CD1c-positive myeloid dendritic cell (primary cell): Measurements from ENCODE around the gene UBP1.
"Not testable (repeated sequence)": the region's sequence is repeated elsewhere in the genome, so short reads cannot be mapped to it uniquely, and the experiment has no call there.

ENCODE experiments used
- DNase-seq: peaks from one replicate; pipeline ENCODE4 v3.0.0-alpha.2; 2016; ENCODE audit errors: extremely low spot score

Gene UBP1

DNA sequence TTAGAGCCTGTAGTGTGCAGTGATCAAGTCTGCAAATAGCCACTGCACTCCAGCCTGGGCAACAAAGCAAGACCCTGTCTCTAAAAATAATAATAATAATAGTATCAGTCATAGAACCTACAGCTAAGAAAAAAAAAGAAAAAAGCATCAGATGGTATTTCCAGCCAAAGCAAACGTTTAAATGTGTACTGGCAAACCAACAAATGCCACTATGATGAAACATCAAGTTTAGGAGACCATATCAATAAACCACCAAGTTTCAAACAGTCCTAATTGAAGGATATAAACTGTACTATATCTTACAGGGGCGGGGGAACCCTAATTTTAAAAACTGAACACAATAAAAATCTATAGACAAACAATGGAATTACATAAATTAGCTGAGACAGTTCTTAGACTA is 6.4 kb downstream of the UBP1 start:
- no peak for DNase-seq

DNA sequence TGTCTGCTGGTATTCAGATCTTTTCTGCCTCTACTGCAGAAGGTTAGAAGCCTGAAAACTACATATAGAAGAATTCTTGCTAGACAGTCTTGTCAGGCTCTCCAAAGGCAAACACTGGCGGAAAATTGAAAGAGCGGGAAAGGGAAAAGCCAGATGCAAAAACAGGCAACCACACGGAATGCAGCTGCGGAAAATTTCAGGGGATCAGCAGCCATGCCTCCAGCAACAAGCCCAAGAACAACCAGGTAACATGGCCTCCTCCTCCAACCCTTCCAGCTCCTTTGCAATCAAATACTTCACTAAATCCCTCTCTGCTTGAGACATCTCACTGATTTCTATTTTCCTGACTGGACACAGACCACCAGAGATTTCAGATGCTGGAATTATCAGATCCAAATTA is 9.6 kb downstream of the UBP1 start:
- DNase-seq = no peak

DNA sequence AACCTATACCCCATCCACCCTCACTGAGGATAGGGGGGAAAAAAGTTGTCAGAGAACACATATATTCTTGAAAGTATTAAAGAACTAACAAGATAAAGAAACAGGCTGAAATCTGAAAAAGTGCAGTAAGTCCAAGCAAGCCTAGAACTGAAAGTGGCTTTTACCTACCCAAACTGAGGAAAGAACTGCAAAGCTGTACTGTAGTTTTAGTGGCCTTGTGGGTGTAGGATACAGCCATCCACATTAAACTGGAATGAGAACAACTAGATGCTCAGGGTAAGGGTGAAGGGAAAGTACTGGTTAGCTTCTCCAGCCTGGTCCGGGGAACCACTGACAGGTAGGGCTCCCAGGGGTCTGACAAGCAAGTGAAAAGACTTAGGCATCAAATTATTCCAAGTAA is 10.1 kb downstream of the UBP1 start:
- no peak for DNase-seq

DNA sequence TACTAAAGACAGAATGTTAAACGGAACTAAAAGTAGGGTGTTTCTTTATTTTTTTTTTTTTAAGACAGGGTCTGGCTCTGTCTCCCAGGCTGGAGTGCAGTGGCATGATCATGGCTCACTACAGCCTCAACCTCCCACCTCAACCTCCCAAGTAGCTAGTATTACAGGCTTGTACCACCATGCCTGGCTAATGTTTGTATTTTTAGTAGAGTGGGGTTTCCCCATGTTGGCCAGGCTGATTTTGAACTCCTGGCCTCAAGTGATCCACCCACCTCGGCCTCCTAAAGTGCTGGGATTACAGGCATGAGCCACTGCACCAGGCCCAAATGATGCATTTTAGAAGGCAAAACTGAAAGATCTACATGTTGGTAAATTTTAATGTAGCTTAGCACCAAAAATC is 10.9 kb downstream of the UBP1 start:
- DNase-seq = not testable (repeated sequence)

DNA sequence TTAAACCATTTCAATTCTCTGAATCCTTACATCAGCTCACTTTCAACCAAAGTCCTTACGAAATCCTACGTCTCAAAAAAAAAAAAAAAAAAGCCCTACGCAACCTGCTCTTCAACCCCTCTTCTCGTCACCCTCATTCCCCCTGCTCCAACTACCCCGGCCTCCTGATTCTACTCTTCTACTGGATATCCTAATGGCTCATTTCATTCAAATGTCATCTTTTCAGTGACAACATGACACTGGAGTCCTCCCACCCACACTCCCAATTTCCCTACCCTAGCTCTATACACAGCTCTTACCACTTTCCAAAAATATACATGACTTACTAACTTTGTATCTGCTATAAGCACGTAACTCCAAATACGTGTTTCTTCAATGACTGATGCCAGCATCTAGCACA is 11.5 kb downstream of the UBP1 start:
- peak; percentile 47 for DNase-seq

DNA sequence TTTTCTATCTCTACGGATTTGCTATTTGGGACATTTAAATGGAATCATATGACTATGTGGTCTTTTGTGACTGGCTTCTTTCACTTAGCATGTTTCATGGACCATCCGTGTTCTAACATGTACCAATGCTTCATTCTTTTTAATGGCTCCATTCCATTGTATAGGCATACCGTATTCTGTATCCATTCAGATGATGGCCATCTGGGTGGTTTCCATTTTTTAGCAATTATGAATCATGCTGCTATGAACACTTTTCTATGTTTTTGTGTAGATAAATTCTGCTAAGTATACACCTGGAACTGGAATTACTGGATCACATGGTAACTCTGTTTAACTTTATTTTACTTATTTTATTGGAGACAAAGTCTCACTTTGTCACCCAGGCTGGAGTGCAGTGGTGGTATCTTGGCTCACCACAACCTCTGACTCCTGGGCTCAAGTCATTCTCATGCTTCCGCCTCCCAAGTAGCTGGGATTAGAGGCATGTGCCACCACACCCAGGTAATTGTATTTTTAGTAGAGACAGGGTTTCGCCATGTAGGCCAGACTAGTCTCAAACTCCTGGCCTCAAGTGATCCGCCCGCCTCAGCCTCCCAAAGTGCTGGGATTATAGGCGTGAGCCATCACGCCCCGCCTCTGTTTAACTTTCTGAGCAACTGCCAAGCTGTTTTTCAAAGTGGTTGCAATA is 13.4 kb downstream of the UBP1 start:
- DNase-seq = no peak

DNA sequence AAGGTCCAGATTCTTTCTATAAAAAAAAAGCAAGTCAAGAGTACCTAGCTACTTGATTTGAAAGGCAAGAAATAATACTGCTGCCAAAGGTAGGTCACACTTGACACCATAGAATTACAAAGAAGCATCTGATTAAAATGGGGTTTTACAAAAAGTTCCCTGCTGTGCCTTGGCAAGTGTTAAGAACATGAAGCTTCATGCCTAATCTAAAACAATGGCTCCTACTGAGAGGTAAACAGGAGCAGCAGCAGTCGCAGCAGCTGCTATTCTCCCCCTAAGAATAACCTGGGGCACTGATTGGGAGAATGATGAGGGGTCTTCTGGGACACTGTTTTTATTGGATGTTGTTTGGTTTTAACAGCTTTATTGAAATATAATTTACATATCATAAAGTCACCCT is 14.1 kb downstream of the UBP1 start:
- no peak for DNase-seq

DNA sequence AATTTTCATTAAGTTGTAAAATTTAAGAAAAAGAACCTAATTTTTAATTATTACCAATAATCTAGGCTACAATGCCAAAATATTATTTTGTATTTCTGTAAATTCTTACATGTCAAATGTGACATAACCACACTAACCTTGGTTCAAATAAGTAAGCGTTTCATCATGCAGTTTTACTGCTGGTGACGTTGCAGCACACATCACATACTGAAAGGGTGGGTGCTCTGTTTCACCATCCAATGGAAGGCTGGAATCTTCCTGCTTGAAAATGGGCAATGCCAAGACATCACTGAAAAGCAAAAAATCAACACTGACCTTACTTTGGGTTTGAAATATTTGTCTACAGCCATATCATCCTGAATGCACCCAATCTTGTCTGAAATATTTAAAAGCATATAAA is 14.8 kb downstream of the UBP1 start:
- DNase-seq = no peak

DNA sequence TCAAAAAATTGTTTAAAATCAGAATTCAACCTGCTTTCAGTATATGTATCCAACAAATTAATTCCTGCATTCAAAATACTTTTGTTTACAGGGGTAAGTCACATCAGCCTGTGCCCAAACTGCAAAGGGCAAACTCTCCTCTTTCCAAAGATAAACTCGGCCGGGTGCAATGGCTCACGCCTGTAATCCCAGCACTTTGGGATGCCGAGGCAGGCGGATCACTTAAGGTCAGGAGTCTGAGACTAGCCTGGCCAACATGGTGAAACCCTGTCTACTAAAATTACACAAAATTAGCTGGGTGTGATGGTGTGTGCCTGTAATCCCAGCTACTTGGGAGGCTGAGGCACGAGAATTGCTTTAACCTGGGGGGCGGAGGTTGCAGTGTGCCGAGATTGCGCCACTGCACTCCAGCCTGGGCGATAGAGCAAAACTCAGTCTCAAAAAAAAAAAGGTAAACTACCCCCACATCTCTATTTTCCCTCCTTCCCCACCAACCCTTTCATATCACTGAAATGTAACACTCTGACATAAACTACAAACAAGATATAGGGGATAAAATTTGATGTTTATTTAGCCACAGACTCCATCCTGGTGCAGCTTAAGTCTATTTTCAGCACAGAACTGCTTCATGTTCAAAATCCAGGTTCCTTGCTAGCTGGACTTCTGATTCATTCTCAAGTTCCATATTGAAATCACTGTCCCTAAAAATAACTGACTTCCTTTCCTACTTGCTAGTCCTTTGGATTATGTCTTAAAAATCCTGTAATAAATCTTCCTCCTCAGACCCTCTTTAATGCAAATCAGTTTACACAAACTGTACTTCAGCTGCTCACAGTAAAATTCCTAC is 15.4 kb downstream of the UBP1 start:
- no peak for DNase-seq

DNA sequence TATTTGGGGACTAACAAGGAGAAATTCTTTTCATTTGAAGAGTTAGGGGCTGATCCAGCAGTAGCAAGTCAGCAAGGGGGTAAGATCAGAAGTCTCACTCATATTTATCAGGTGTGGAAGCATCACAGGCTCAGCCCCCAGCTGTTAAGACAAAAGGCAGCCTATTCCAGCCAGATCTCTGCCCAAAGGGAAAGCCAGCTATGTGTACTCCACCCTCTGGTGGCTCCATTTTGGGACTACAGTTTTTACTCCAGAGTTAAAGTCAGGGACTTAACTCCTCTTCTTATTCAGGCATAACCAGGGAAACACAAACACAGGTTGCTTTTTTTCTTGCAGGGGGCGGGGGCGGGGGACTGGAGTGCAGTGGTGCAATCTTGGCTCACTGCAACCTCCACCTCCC is 19.2 kb downstream of the UBP1 start:
- no peak for DNase-seq

DNA sequence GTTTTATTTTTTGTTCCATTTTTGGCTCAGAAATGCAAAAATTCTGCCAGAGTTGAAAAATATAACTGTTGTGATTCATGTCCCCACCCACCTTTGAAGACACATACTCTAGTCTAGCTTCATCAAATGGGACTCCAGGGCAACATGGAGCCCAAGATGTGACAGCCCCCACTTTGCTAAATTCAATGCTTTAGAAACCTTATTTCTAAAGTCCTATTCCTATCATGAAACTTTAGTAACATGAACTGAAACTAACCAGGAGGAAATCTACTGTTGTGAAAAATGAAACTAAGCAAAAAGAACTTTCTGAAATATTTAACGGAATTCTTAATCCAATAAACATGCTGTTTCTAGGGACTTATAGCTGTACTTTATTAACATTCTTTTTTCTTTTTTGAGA is 20.3 kb downstream of the UBP1 start:
- DNase-seq = peak; percentile 44

DNA sequence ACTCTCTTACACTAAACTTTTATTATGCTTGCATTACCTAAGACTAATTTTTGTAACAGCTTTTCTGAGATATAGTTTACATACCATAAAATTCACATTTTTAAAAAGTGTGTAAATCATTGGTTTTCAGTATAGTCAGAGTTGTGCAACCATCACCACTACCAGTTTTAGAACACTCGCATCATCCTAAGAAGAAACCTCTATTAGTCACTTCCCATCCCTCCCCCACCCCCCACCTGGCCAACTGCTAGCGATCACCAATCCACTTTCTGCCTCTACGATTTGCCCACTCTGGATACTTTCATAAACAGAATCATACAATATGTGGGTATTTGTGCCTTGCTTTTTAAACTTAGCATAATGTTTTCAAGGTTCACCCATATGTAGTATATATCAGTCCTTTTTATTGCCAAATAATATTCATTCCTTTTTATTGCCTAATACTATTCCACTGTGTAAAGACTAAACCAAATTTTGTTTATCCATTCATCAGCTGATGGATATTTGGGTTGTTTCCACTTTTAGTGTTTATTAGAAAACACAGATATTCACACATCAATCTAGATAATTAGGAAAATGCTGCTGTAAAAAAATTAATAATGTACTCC is 23.0 kb downstream of the UBP1 start:
- DNase-seq = peak; percentile 18

DNA sequence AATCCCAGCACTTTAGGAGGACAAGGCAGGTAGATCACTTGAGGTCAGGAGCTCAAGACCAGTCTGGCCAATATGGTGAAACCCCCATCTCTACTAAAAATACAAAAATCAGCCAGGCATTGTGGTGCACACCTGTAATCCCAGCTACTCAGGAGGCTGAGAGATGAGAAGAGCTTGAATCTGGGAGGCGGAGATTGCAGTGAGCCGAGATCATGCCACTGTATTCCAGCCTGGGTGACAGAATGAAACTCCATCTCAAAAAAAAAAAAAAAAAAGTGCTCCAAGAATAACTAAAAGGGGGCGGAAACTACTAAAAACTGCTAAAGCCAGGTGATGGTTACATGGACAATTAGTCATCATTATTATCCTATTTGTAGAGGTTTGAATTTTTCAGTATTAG is 29.4 kb downstream of the UBP1 start:
- DNase-seq = not testable (repeated sequence)

DNA sequence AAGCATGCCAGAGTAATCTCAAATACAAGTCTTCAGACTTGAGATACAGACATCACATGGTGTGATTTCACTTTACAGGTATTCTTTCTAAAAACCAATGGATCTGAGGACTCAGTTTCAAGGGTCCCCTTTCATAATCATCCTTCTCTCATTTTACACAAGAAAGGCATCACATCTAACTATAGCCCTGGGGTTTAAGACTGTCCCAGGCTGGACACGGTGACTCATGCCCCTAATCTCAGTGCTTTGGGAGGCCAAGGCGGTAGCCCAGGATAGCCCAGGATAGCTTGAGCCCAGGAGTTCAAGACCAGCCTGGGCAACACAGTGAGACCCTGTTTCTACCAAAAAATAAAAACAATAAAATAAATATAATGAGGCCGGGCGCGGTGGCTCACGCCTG is 36.4 kb downstream of the UBP1 start:
- no peak for DNase-seq

DNA sequence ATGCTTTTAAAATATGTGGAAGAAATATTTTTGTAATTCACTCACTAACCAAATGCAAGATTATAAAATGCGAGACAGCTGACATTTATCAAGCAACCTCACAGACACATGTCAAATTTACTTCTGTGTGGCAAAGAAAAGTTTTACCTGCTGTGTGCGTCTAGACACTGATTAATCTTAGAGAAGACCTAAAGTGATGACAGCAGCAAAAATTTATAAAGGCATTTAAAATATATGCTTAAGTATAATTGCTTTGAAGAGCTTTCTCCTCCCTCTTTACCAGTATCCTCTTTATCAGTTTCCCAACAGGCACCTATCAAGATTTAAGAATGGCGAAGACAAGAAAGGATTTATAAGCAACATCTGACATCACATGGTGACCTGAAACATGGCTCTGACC is 37.3 kb downstream of the UBP1 start:
- DNase-seq = no peak

DNA sequence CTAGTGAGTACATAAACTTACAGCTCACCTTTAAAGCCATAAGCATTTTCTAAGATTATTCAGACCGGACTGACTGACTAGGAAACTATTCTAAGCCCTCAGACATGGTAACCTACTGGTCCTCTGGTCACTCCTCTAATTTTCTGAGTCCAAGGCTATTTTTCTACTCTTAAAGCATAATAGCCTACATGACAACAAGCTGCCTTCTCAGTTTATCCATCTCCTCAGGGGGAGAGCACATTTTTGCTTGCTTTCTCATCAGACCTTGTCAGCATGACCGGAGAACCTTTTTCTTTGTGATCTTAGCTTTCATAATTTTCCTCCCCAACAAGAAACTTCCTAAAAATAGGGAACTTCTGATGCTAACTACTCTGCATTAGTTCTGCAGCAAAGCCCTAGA is 38.4 kb downstream of the UBP1 start:
- no peak for DNase-seq

DNA sequence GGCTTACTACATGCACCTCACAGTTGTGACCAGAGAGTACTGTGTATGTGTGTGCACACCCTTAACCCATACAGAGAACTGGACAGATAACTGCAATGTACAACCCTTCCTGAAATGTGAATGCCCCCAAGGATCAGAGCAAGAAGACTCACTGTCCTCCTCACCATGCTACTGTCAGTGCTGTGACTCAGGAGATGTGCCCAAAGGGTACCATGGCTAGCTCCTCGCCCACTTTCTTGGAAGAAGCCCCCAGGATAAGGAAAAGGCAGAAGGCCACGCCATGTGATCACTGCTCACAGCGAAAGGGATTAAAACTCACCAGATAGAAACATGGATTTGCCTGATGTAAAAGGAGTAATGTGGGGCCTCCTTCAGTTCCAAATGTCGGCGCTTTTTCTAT is 41.8 kb downstream of the UBP1 start:
- no peak for DNase-seq

DNA sequence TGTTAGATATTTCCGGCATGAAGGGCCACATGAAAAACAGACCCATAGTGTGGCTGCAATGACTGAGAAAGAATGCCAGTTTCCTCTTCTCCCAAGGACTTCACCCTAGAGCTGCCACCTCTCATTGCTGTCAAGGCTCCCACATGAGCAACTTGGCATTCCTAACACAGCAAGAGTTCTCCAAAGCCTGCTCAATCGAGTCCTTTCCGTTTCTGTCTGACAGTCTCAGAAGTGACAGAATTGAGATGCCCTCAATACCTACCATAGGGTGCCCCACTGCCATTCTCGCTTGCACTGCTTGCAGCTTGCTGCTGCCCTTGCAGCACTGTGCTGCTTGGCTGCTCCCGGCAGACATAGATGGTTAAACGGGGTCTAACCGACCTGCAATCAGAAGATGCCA is 44.3 kb downstream of the UBP1 start:
- DNase-seq = no peak

DNA sequence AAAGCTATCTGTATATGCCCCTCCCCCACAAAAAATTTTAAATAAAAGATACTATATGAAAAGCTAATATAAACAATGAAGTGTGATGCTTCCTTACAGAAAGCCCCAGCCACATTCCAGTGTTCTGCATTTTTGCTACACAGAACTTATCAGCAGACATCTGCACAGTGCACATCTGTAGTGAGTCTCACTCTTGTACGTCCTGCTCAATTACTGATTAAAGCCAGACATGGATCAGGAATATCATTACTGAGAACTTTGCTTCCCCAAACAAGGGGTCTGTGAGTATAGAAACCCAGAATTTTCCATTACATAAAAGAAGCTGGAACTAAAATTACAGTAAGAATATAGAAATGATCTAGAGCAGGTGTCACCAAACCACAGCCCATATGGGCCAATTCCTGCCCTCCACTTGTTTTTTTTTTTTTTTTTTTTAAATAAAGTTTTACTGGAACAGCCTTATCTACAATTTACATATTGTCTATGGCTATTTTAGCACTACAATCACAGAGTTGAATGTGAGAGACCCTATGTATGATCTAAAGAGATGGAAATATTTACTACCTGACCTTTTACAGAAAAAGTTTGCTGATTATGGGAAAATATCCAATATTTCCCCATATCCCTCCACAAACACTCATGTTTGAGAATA is 45.7 kb downstream of the UBP1 start:
- no peak for DNase-seq

DNA sequence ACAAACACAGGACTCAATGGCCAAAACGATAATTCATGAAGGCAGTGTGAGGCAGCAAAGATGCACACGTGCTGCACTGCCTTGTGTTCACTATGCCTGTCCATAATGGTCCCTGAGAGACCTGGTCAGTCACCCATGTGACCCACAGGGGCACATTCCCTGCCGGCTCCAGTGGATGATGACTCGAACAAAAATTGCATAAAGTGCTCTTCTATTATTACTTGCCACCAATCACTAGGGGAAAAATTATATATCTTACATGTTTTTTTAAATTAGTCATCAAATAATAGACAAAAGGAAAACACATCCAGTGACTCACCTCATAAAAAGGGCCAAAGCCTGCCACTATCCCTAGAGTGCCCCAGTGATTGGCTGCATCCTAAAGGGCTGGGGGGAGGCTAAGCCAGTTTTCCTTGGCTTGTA is 47.5 kb downstream of the UBP1 start:
- DNase-seq = no peak

DNA sequence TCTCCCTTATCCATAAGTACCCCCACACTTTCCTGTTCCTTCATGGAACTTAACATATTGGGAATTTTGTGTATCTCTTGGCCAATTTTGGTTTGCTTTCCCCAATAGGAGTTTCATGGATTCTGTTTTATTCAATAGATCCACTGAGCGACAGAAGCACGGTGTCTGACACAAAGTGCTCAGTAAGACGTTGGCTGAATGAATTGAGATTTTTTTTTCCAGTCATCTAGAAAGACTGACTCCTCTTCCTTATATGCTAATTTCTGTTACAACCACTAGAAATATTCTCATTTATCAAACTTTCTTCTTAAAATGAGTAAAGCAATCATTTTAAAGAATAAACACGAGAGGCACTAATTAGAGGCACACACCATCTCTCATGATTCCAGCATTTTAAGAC is 48.1 kb downstream of the UBP1 start:
- DNase-seq = no peak

DNA sequence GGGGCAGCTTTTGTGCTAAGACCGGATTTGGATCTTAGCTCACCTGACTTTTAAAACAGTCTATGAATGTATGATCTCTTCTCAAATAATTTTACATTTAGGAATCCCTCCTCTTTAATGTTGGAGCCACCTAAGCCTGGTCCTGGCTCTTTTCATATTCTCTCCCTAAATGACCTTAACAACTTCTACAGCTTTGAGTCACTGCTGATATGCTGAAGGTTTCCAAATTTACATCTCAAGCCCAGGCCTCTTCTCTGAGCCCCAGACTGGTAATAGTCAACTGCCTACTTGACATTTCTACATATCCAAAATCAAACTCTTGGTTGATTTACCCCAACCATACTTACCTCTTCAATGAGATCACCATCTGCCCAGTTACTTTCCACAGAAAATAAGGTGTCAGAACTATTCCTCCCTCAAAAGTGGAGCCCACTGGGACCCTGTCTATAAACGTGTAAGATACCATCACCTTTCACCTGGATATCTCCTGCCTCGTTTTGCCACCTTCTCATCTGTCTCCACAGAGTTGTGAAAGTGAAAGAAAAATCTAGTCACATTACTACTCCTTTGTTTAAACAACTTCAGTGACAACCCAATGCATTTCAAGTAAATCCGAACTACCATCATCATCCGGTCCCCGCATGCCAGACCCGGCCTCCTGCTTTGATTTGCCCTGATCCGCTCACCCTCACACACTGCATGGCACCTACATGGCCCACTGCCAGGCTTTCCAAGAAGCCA is 48.8 kb downstream of the UBP1 start:
- no peak for DNase-seq
